Anterior cingulate cortex (tissue), 58 donors: ENCODE measurements around the gene GKN1.

Source experiments
- DNase-seq, 58 donors: peaks; one replicate each; lab custom pipeline; 2025; lab: John Stamatoyannopoulos, UW

The GKN1 gene

DNA sequence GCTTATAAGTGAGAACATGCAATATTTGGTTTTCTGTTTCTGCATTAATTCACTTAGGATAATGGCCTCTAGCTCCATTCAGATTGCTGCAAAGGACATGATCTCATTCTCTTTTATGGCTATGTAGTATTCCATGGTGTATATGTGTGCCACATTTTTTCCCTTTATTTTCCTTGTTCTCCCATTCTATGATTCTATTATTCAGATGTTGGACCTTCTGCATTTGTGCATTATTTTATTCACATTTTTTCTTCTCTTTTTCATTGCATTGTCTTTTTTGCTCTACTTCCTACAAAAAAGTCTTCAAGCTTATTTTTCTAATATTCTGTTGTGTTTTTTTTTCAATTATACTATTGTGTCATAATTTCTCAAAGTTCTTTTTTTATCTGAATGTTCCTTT lies 27.4 kb downstream of the GKN1 start:
- DNase-seq = no peak

DNA sequence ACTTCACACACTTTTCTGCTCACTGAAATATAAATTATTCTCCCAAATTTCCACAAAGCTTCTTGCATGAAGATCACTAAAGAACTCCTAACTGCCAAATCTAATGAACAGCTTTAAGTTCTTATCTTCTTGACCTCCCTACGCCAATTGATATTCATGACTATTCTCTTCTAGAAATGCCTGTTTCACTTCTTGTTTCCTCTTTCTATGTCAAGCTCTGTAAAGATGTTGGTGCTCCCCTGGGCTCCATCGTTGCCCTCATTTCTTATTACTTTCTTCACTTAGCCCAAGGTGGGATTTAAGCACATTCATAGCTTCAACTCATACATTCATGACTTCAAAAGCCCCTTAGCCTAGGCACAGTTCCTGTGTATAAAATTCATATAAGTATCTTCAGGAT lies 29.3 kb downstream of the GKN1 start:
- no peak for DNase-seq

DNA sequence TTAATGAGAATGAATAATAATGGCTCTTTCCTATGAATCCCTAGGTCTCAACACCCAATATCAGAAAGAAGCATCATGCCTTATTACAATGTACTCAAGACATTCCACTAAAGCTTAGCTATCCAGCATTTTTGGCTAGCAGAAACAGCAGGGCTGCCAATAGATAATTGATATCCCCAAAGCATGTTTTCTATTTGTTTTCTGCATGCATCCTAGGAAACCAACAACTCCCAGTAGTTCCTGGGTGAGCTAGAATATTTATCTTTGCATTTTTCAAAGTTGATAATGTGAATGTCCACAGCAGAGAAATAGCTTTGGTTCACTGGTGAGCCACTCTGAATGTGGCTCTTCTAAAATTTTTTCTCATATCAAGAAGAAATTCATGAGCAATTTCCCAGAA lies 32.7 kb downstream of the GKN1 start:
- DNase-seq = no peak

DNA sequence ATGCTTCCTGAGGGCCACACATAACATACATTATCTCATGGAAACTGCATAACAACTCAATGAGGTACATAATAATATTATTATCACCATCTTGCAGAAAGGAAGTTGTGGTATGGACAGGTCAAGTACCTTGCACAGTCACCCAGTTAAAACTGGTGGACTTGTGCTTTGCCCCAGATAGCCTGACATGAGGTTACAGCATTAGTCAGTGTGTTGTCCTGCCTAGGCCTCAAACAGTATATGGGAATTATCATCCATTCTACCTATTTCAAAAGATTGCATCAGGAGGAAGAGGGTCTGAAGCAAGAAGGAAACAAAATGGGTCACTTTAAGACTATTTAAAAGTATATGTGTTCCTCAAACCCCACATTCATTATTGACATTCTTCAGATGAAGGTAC lies 33.2 kb downstream of the GKN1 start:
- DNase-seq = no peak

DNA sequence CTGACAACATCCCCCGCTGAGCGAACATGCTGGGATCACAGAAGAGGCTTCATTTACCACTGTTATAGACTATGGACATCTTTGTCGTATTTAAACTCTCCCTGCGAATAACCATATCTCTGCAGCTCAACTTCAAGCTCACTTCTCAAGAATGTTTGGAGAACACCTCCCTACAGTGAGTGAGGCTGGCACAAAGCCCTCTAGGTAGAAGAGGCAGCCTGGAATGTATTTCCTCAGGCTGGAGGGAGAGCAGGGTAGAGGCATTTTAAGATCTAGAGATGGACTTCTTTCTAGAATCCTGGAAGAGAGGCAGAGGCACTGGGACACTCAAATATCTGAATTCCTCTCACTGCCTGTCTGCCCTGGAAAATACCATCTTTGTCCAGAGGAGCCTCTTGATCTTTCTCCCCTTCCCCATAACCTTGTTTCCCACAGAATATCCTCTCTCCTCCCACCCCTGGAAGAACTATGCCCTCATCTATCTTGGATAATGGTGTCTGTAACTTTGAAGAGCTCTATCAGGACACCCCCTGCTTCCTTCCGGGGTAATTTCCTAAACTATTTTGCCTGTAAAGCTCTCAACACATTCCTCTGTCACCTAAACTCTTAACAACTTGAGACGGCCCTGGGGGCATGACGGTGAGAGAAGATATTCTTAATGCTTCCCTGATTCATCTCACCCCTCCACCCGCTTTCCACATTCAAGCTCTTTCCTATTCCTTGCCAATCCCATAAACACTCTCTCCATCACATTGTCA lies 36.2 kb downstream of the GKN1 start:
- no peak for DNase-seq

DNA sequence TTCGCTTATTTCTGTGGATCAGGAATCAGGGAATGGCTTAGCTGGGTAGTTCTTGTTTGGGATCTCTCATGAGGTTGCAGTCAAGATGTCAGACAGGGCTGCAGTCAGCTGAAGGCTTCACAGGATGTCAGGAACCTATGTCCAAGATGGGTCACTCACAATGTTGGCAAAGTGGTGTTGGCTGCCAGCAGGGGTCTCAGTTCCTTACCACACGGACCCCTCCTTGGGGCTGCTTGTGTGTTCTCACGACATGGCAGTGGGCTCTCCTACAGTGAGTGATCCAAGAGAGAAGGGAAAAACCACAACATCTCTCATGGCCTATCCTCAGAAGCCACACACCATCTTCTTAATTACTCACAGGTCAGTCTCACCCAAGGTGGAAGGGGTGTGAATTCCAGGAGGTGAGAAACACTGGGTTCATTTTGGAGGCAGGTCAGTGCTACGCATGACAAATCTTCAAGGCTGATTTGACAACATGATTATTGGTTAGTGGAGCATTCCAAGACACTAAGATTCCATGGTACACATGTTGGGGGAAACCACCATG lies 37.2 kb downstream of the GKN1 start:
- DNase-seq = no peak

DNA sequence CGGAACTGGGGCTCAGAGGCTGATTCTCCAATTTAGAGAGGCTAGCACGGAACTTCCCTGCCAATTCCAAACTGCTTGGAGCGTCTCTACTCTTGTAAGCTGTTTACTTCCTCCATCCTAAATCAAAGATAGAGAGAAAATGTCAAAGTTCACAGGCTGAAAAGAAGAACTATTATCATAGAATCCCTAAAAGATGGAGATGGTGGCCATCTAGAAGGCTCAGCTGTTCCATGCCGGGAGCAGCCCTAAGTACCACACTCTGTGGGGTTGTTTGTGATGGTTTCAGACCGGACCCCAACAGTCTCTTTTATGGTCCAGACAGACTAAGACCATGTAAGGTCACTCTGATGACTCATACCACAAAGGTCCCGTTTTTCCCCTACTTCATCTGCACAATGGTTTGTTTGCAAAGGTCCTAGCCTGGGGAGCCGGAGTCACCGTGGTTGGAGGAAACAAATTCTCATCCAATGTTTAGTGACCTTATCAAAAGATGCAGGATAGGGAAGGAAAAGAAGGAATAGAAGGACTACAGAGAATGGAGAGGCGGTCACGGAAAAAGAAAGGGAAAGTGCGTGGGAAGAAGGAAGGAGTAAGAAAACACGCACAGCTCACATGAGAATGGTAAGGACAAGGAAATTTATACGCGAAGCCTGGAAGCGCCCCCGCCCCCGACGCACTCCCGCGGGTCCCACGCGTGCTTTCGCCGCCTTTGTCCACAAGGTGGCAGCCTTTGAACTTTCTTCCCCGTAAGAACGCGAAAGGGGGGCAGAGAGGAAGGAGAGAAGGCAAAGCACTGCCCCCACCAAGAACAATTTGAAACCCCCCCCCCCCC lies 38.1 kb downstream of the GKN1 start:
- DNase-seq = peak in 56 of 58 donors; percentile 16 to 77 (median 54)

DNA sequence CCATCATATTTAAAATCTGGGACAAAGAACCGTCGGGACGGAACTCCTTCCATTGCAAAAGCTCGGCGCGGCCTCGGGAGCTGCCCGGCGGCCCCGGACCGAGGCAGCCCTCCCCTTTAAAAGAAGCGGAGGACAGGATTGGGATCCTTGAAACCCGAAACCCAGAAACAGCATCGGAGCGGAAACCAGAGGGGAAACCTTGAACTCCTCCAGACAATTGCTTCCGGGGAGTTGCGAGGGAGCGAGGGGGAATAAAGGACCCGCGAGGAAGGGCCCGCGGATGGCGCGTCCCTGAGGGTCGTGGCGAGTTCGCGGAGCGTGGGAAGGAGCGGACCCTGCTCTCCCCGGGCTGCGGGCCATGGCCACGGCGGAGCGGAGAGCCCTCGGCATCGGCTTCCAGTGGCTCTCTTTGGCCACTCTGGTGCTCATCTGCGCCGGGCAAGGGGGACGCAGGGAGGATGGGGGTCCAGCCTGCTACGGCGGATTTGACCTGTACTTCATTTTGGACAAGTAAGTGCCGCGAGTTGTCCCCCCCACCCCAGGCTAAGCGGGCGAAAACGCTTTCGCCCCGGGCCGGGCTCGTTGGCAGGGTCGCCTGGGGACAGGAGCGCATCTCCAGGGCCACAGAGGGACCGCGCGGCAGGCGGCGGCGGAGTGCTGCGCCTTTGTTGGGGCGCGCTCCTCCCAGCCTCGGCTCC lies 38.9 kb downstream of the GKN1 start, which contains the start of gene ANTXR1:
Gene ANTXR1, plus strand, starts transcription at position 38 of the 698 bp plus-strand sequence. Its CDS starts 321 bp downstream, at position 359.
- peak in 51 of 58 donors; percentile 13 to 74 (median 51) for DNase-seq

DNA sequence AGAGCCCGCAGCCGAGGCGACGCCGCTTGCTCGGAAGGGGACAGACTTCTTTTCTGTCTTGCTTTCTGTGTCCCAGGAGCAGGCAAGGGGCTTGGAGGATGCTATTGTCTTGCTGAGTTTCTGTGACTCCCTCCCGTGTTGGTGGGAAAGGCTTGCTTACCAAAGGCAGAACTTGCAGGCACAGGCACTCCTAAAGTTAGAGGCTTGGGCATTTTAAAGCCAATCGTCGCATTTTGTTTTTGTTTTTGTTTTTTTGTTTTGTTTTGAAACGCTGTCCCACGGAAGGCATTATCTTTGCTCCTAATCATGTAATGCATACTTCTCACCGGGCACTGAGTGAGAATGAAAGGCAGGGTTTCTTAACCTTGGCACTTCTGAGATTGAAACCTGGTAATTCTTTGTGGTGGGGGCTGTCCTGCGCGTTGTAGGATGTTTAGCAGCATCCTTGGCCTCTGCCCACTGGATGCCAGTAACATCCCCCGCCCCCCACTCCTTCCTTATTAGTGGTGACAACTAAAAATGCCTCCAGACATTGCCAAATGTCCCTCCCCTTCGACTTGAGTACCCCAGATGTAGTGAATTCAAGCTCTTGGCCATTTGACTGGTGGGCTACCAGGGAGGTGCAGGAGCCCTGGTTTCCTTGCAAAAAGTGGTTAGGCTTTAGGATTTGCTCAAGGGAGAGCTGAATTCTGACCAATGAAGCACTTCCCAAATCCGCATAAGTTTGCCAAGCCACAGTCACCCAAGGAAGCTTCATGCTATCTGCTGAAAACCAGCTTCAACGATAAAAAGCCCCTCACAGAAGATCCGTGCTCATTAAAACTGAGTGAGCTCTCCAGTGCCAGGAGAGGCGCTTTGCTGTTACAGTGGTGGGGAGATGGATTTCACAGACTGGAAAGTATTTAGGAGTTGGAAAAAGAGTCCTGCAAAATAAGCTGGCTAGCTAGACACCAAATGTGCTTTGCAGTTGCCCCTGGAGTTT lies 39.7 kb downstream of the GKN1 start:
- peak in 2 of 58 donors; percentile 6 to 30 for DNase-seq

DNA sequence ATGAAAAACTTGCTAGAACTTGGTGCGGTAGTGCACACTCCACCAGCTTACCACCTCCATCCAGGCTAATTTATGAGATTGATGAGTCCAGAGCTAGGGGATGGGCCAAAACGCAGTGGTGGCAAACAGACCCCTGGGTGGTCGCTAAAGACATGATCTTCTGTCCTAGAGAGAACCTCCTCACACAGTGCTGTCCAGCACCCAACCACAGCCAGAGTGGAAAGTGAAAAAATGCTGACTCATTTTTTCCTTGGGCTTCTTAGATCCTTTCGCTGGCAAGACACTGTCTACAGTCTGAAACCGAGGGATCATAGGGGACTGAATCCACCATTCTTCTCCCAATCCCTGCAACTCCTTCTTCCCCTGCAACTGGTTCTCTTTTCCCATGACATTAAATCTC lies 42.6 kb downstream of the GKN1 start:
- DNase-seq = peak in 1 of 58 donors; percentile 14

DNA sequence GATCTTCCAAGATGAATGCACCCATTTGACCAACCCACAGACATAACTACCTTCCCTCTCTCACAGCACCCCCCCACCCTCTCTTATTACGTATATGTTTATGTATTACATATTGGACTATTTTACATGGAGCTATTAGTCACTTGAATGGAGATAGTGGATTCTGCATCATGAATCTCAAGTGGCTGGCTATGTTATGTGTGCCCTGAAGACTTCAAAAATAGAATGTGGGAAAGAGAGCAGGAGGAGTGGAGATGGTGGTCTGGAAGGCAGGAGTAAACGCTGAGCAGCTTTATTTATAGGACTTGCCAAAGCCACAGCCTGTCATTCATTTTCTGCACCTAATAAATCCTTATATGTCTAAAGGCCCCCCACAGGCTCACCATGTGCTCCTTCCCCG lies 43.4 kb downstream of the GKN1 start:
- DNase-seq = no peak

DNA sequence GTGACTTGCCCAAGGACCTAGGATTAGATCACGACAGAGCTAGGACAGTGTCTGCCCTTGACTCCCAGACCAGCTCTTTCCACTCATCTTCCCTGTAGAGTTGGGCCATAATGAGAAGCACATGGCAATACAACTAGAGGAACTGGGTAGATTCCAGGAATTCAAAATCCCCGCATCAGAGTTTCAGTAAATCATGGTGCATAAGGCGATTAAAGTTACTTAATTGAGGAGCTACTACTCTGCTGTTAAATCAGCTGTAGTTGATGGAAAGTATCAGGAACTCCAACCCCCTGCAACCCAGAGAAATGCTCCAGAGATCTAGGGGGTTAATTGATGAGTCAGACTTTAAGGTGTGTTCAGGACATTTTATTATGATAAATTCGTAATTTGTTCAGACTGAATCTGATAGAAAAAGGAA lies 44.3 kb downstream of the GKN1 start:
- DNase-seq = no peak

DNA sequence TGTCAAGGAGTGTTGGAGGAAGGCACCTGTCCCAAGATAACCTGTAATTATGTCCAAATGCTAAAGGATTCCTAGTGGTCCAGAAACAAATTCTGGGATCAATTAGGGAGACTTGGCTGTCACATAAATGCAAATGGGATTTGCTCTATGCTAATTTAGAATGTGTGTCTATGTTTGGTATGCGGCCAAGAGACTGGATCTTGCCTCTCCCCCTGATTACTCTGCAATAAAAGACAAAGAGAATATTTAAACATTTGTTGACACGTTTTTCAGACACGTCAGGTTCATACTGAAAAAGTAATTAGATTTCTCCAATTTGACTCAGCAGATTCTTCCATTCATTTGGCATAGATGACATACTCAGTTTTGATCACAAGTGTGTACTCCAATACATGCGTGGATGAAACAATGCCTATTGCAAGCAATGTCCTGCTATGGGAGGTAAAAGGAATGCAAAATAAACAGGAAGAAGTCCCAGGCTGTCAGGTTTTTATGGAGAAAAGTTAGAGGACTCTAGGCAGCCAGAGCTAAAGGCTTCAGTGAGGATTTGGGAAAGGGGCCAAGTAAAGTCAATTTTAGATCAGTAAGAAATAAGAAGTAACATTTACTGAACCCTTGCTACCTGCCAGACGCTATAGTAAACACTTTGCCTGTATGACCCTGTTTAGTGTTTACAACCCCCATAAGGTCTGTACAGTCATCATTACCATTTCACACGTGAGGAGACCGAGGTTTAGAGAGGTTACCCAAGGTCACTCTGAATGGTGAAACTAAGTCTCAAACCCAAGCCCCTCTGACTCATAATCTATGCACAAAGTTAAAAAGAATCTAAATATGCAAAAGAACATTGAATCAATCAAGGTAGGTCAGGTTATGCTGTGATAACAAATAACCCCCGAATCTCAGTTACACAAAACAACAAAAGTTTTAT lies 46.3 kb downstream of the GKN1 start:
- DNase-seq = no peak

DNA sequence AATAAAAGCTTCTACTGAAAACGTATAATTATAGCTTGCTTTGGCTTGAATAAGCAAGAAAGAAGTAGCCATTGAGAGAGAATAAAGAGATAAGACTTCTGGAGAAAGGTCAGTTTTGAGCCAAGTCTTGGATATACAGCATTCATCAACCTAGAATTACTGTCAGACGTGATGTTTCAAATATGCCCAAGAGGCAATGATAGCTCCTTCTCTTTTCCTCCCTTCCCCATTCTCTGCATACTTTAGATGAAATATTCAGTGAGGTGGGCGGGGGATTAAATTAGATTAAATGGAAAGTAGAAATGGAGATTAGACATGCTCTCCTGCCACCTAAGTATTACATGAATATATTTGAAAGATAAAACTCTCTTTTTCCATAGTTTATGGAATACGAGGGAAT lies 47.3 kb downstream of the GKN1 start:
- no peak for DNase-seq

DNA sequence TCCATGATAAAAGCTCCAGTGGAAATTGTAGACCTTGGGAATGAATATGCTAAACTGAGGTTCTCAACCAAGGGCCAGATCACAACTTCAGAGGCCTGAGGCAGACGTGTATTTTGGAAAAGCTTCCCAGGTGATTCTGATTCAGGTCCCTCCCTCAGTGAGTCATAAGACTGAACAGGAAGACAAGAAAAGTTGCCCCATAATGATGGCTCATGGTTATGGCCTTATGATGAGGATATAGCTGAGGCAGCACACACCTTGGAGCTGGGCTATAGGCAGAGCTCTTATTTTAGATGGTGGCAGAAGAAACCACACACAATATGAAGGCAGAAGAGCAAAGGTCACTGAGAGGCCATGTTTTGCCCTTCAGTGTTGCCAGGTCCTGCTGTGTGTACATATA lies 48.1 kb downstream of the GKN1 start:
- DNase-seq = no peak

DNA sequence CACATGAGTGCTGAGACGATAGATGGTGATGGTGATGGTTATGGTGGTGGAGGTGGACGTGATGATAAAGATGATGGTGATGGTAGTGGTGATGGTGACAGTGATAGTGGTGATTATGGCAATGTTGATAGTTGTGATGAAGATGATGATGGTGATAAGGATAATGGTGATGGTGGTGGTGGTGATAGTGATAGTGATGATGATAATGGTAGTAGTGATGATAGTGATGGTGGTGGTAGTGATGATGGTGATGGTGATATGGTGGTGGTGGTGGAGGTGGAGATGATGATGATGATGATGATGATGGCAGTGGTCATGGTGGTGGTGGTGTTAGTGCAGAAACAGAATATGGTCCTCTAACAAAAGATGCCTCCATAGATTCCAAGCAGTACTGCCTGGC lies 48.8 kb downstream of the GKN1 start:
- DNase-seq = no peak

DNA sequence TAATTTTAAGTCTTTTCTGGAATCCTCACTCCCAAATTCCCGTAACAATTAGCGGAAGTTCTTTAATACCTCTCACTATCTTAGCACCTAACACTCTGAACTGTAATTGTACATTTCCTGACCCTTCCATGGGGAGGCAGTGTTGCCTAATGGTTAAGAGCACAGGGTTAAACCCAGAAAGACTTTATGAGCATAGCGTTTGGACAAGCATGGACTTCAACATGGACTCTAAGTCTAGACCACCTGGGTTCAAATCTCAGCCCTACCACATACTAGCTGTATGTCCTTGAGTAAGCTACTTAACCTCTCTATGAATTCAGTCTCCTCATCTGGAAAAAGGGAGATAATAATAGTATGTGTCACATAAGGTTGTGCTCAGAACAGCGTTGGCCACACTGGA lies 51.6 kb downstream of the GKN1 start:
- peak in 1 of 58 donors; percentile 16 for DNase-seq

DNA sequence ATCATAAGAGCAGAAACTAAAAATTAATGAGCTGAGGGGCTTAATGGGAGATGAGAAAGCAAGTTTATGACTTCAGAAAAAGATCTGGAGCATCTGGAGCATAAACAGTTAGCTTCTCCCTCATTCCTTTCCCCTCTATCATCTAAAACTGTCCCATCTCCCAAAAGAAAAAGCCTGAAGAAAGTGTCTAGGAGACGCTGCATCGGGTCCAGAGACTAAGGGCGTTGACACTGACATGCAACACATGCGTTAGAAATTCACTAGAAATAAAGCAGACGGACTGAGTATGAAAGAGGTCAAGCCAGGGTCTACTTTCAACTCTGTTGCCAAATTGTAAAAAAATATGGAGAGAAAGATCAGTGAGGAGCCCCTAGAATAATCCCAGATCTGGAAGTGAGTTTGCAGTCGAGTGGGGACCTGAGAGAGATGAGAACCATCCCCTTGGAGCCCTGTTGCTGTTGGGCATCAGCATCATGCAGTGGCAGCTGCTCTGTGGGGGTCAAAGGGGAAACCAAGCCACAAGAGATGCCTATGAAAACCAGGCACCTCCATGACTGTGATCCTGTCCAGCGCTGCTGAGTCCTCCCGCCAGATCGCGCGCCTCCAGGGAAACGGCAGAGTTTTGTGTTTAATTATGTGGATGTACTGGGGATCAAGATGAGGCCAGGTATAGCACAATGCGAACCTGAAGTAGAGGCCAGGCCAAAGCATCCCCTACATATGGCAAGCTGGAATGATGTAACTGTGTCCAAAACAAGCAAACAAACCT lies 52.4 kb downstream of the GKN1 start:
- DNase-seq = no peak
